ENCODE results near the gene SLC26A1. TPM values are rescaled to one million over a fixed set of nuclear protein-coding genes. Genes with fewer than 3 reads are reported as not detected.
A peak's percentile ranks its signal among the peaks of the same experiment; 100 is the strongest.

SLC26A1 gene
- total RNA-seq, 1 experiment from 2014 or later = 0.09 TPM

- Histone ChIP-seq H2BK20ac (ENCODE audit: low read depth, low read length, poor library complexity, severe bottlenecking) (no peak overlapping the region), H2BK5ac (ENCODE audit: insufficient read length, low read length) (no peak overlapping the region), H2BK15ac (ENCODE audit: low read depth, low read length) (no peak overlapping the region), H3T11ph (ENCODE audit: low read length) (no peak overlapping the region), H2AFZ (ENCODE audit: low read length) (no peak overlapping the region), H3K4me2 (ENCODE audit: insufficient read depth, insufficient read length, low read length) (peak overlapping the region; percentile 17), H3K27ac (ENCODE audit: insufficient read length, low read depth, low read length) (no peak overlapping the region), H4K5ac (ENCODE audit: insufficient read length, low read depth, low read length) (no peak overlapping the region), H3K4me1 (ENCODE audit: insufficient read depth, low read length) (no peaks in the 10 kb centered on the region), H2BK120ac (ENCODE audit: low read depth, low read length, poor library complexity, severe bottlenecking) (no peak overlapping the region), H3K14ac (ENCODE audit: insufficient read depth, low read length) (no peak overlapping the region; the same call in 1 of the 2 replicates), H4K20me1 (ENCODE audit: control insufficient read depth, insufficient read depth, insufficient read length) (no peaks in the 10 kb centered on the region), H3K9me3 (ENCODE audit: control insufficient read depth, low read depth, low read length) (no peaks in the 10 kb centered on the region), H4K91ac (ENCODE audit: insufficient read length, low read depth, low read length) (no peak overlapping the region), H3K79me2 (ENCODE audit: insufficient read depth, low read length) (no peaks in the 10 kb centered on the region), H3K27me3 (ENCODE audit: insufficient read depth, low read length) (peaks cover 3% of the 10 kb centered on the region; the same call in 1 of the 2 replicates), H3K23me2 (ENCODE audit: insufficient read length, low read depth, low read length, poor library complexity, severe bottlenecking) (peaks cover 5% of the 10 kb centered on the region), H3K18ac (ENCODE audit: insufficient read length, low read depth, low read length) (no peak overlapping the region), H3K9ac (ENCODE audit: extremely low read depth, insufficient read length, low read length) (no peak overlapping the region), H2BK12ac (ENCODE audit: insufficient read length, low read depth, low read length) (no peak overlapping the region), H3K4ac (ENCODE audit: low read depth, low read length) (no peak overlapping the region), H3K56ac (ENCODE audit: insufficient read length, low read depth, low read length) (no peak overlapping the region), H2AK5ac (ENCODE audit: insufficient read length, low read length) (no peak overlapping the region), H3K79me1 (ENCODE audit: insufficient read depth, low read depth, low read length, poor library complexity, severe bottlenecking) (no peaks in the 10 kb centered on the region), H4K8ac (replicated peaks; ENCODE audit: insufficient read length, low read depth, low read length) (no peak overlapping the region), H3K23ac (ENCODE audit: insufficient read length, low read depth, low read length) (no peak overlapping the region)
- no peak for TF ChIP-seq CTCF (conservative IDR thresholded peaks at IDR 0.05)
- Mint-ChIP-seq H3K27me3 (ENCODE audit: low read depth) (peaks cover 5% of the 10 kb centered on the region), H3K9me3 (no peaks in the 10 kb centered on the region), H3K36me3 (ENCODE audit: insufficient read depth in 1 of 3, low read depth in 3 of 3) (no peaks in the 10 kb centered on the region), H3K4me1 (peaks cover 0 to 2% of the 10 kb centered on the region in 2 experiments; a peak in 1 of 4 replicates), H3K4me3 (0 out of 5 replicates have a peak overlapping the region, but pooled peaks of 1 of the 2 experiments have one; percentile 23), H3K27ac (no peak overlapping the region)
- WGBS (ENCODE audit: extremely low coverage, insufficient read length, low lambda C conversion rate) = no CpG with 5 or more reads among the region's 24 CpGs
- DNase-seq = no peak
These were observed 25.0 kb downstream of the SLC26A1 start for GRCh38 chr4:968221-968620.

Measured in H9 (cell line).